A673 (cell line): Measurements from ENCODE around the gene IFT122. TPM values are rescaled to one million over a fixed set of nuclear protein-coding genes. Genes with fewer than 3 reads are reported as not detected.

ENCODE experiments used
- BruUV-seq: library from RNA; stranded (reverse); fragments of 400-500 nt; replicated peaks from 2 replicates; lab custom pipeline; 2021; lab: Mats Ljungman, UMichigan
- CTCF ChIA-PET: fragments of 300-600 bp; sonication (Branson Sonifier 250); formaldehyde crosslinking; loops from one replicate; lab custom pipeline; 2022; ENCODE audit warnings: antibody characterized with exemption; lab: Charles Lee
- POLR2A ChIA-PET: fragments of 300-600 bp; sonication (Branson Sonifier 250); formaldehyde crosslinking; loops from one replicate; lab custom pipeline; 2022; ENCODE audit warnings: antibody characterized with exemption; ENCODE audit not compliant: low non-redundant PET; lab: Charles Lee
- DNase-seq: peaks from one replicate; pipeline ENCODE4 v3.0.0-alpha.2; 2015; ENCODE audit warnings: low spot score
- H3K27ac ChIP-seq: fragments of 200-600 bp; sonication (generic); 2 replicates; pipeline ENCODE4 v1.5.1; 2016; ENCODE audit warnings: mixed run types, low read depth, mild to moderate bottlenecking, mixed read lengths, antibody characterized with exemption, low read length; ENCODE audit not compliant: poor library complexity, severe bottlenecking
- H3K27me3 ChIP-seq: fragments of 200-600 bp; sonication (generic); replicated peaks from 2 replicates; pipeline ENCODE4 v1.6.1; 2017; ENCODE audit warnings: mixed run types, low read depth, mild to moderate bottlenecking, mixed read lengths, antibody characterized with exemption, low read length; ENCODE audit not compliant: insufficient read depth, poor library complexity
- H3K36me3 ChIP-seq: fragments of 200-600 bp; sonication (generic); 2 replicates; pipeline ENCODE4 v1.6.1; 2016; ENCODE audit warnings: mixed run types, mild to moderate bottlenecking, mixed read lengths, antibody characterized with exemption, low read length; ENCODE audit not compliant: insufficient read depth, poor library complexity, severe bottlenecking
- H3K4me1 ChIP-seq: fragments of 200-600 bp; sonication (generic); 2 replicates; pipeline ENCODE4 v1.6.1; 2017; ENCODE audit warnings: mixed run types, mild to moderate bottlenecking, mixed read lengths, antibody characterized with exemption, low read length; ENCODE audit not compliant: insufficient read depth, poor library complexity, severe bottlenecking
- H3K4me3 ChIP-seq: fragments of 200-600 bp; sonication (generic); 2 replicates; pipeline ENCODE4 v1.5.1; 2016; ENCODE audit warnings: low read depth, mixed run types, mild to moderate bottlenecking, mixed read lengths, low read length; ENCODE audit not compliant: poor library complexity, severe bottlenecking
- H3K9me3 ChIP-seq: fragments of 200-600 bp; sonication (generic); 2 replicates; pipeline ENCODE4 v1.6.1; 2016; ENCODE audit warnings: mixed run types, low read depth, mild to moderate bottlenecking, mixed read lengths, antibody characterized with exemption, low read length; ENCODE audit not compliant: poor library complexity, severe bottlenecking
- EZH2 ChIP-seq: fragments of 200-600 bp; sonication (generic); IDR thresholded peaks from 2 replicates; pipeline ENCODE4 v1.6.1; 2017; ENCODE audit warnings: borderline replicate concordance, low read depth, mild to moderate bottlenecking, mixed read lengths, antibody characterized with exemption, low read length; ENCODE audit not compliant: poor library complexity, severe bottlenecking
- intact Hi-C: fragments of 100-400 bp; cut with micrococcal nuclease; formaldehyde crosslinking; loops from one replicate; pipeline ENCODE4 v1.10.0; 2022; ENCODE audit not compliant: unreplicated experiment
- total RNA-seq: library from RNA; stranded (reverse); gene quantifications from 2 replicates; pipeline ENCODE4 v1.2.3, GENCODE V29; 2021
- TF ChIP-seq, protein P1 (sequence below): fragments of 300-800, 200-600 bp; sonication (generic); conservative IDR thresholded peaks from 2 replicates; pipeline ENCODE4 v1.5.1; 2017; ENCODE audit warnings: low read depth, mild to moderate bottlenecking, antibody characterized with exemption, low read length, moderate library complexity, mixed read lengths

IFT122 gene
- total RNA-seq, 1 experiment from 2014 or later: 48.2 TPM

DNA sequence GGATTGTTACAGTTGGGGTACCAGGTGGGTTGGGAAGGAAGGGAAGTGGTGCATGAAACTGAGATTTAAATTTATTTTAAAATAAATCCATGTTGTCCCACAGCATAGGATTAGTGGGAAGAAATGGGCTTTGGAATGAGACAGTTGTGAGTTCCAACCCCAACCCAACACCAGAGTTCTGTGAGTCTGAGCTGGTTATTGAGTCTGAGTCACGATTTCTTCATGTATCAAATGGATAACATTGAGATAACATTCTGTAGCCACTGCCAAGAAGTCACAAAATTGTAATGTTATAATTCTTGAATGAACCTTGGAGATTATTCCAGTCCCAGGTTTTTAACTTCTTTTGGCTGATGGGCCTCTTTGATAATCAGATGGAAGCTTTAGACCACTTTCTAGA lies 13.7 kb downstream of the IFT122 start:
- BruUV-seq: no TSS peak
- H3K27ac ChIP-seq: no peak overlapping the region
- ChIA-PET CTCF (no interaction called here), POLR2A (no interaction called here)
- peaks cover 8% of the 10 kb centered on the region for H3K4me1 ChIP-seq
- no peak for DNase-seq
- no peaks in the 10 kb centered on the region for H3K9me3 ChIP-seq
- H3K36me3 ChIP-seq: peaks cover 15% of the 10 kb centered on the region
- H3K4me3 ChIP-seq: no peak overlapping the region
- H3K27me3 ChIP-seq: no peaks in the 10 kb centered on the region
- intact Hi-C loops: no loop called here
- TF ChIP-seq, protein P1, sequence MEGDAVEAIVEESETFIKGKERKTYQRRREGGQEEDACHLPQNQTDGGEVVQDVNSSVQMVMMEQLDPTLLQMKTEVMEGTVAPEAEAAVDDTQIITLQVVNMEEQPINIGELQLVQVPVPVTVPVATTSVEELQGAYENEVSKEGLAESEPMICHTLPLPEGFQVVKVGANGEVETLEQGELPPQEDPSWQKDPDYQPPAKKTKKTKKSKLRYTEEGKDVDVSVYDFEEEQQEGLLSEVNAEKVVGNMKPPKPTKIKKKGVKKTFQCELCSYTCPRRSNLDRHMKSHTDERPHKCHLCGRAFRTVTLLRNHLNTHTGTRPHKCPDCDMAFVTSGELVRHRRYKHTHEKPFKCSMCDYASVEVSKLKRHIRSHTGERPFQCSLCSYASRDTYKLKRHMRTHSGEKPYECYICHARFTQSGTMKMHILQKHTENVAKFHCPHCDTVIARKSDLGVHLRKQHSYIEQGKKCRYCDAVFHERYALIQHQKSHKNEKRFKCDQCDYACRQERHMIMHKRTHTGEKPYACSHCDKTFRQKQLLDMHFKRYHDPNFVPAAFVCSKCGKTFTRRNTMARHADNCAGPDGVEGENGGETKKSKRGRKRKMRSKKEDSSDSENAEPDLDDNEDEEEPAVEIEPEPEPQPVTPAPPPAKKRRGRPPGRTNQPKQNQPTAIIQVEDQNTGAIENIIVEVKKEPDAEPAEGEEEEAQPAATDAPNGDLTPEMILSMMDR: no peak
- TF ChIP-seq EZH2: no peak

DNA sequence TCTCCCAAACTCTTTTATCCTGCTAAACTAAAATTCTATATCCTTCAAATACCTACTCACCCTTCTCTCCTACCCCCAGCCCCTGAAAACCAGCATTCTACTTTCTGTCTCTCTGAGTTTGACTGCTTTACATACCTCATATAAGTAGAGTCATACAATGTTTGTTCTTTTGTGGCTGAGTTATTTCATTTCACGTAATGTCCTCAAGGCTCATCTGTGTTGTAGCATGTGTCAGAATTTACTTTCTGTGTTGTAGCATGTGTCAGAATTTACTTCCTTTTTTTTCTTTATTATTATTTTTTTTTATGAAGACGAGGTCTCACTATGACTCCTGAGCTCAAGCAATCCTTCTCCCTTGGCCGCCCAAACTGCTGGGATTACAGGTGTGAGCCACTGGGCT lies 20.1 kb downstream of the IFT122 start:
- H3K27me3 ChIP-seq: no peaks in the 10 kb centered on the region
- no peaks in the 10 kb centered on the region for H3K9me3 ChIP-seq
- ChIA-PET POLR2A (no interaction called here), CTCF (no interaction called here)
- H3K4me3 ChIP-seq: no peak overlapping the region
- H3K4me1 ChIP-seq: no peaks in the 10 kb centered on the region
- no TSS peak for BruUV-seq
- peaks cover 7% of the 10 kb centered on the region for H3K36me3 ChIP-seq
- intact Hi-C loops: no loop called here
- TF ChIP-seq, protein P1: no peak
- no peak for TF ChIP-seq EZH2
- no peak overlapping the region for H3K27ac ChIP-seq
- DNase-seq: no peak

DNA sequence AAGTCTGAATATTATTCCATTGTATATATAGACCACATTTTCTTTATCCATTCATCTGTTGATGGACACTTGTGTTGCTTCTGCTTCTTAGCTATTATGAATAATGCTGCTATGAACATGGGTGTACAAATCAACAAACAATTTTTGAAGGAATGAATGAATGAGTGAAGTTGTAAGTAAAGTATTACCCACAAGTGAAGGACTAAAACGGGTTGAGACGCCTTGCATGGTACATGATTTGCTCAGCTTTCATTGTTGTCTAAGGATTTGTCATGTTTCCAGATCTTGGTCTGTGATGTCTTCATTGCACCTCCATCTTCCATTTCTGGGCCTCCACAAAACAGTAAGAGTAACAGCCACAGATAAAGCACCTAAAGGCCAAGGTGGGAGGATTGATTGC lies 20.5 kb downstream of the IFT122 start:
- H3K27me3 ChIP-seq: no peaks in the 10 kb centered on the region
- no peak for TF ChIP-seq EZH2
- no TSS peak for BruUV-seq
- H3K27ac ChIP-seq: no peak overlapping the region
- CTCF ChIA-PET: no interaction called here
- no peaks in the 10 kb centered on the region for H3K9me3 ChIP-seq
- DNase-seq: no peak
- peaks cover 7% of the 10 kb centered on the region for H3K36me3 ChIP-seq
- POLR2A ChIA-PET: no interaction called here
- intact Hi-C loops: no loop called here
- H3K4me3 ChIP-seq: no peak overlapping the region
- H3K4me1 ChIP-seq: no peaks in the 10 kb centered on the region

DNA sequence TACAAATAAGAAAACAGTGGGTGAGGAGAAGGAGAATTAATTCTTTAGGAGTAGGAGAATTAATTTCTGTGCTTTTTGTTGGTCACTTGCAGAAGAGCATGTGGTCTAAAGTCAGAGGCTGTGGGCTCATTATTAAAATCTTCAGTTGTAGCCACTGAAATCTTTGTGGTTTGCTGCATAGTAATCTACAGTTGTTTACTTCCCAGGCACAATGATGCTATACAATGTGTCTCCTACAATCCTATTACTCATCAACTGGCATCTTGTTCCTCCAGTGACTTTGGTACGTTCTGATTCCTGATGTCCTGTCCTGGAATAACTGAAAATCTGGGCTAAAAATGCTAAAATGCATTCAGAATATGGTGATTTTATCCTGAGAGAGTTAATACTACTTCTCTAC lies 21.0 kb downstream of the IFT122 start:
- peaks cover 7% of the 10 kb centered on the region for H3K36me3 ChIP-seq
- BruUV-seq: no TSS peak
- CTCF ChIA-PET: no interaction called here
- no peaks in the 10 kb centered on the region for H3K27me3 ChIP-seq
- H3K9me3 ChIP-seq: no peaks in the 10 kb centered on the region
- no peak overlapping the region for H3K27ac ChIP-seq
- no peaks in the 10 kb centered on the region for H3K4me1 ChIP-seq
- intact Hi-C loops: no loop called here
- DNase-seq: no peak
- POLR2A ChIA-PET: no interaction called here
- TF ChIP-seq, protein P1: no peak
- TF ChIP-seq EZH2: no peak
- no peak overlapping the region for H3K4me3 ChIP-seq
